GM21825 (cell line): ENCODE measurements around the gene SLC39A13.
"Not testable (repeated sequence)": the region's sequence is repeated elsewhere in the genome, so short reads cannot be mapped to it uniquely, and the experiment has no call there.

Source experiments
- ATAC-seq: cut with Tn5 transposase; IDR thresholded peaks from one replicate; pipeline ENCODE4 v1.9.1; 2021; ENCODE audit warnings: mild to moderate bottlenecking, moderate library complexity; ENCODE audit not compliant: unreplicated experiment

Gene SLC39A13

DNA sequence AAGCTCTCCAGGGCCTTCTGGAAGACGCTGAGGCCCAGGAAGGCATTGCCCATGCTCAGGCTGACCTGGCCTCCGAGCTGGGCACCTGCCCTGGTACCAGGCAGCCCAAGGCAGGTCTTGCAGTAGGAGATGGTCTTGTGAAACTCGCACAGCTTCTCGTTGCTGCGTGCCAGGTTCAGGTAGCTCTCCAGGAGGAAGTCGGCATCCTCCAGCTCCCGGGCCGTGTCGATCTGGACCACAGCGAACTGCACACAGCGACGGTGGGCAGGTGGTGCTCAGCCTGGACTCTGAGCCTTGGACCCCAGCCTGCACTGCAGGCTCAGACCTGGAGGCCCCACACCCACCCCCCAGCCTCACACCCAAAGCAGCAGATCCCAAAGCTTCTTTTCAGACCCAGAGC lies 39.5 kb downstream of the SLC39A13 start:
- no peak for ATAC-seq

DNA sequence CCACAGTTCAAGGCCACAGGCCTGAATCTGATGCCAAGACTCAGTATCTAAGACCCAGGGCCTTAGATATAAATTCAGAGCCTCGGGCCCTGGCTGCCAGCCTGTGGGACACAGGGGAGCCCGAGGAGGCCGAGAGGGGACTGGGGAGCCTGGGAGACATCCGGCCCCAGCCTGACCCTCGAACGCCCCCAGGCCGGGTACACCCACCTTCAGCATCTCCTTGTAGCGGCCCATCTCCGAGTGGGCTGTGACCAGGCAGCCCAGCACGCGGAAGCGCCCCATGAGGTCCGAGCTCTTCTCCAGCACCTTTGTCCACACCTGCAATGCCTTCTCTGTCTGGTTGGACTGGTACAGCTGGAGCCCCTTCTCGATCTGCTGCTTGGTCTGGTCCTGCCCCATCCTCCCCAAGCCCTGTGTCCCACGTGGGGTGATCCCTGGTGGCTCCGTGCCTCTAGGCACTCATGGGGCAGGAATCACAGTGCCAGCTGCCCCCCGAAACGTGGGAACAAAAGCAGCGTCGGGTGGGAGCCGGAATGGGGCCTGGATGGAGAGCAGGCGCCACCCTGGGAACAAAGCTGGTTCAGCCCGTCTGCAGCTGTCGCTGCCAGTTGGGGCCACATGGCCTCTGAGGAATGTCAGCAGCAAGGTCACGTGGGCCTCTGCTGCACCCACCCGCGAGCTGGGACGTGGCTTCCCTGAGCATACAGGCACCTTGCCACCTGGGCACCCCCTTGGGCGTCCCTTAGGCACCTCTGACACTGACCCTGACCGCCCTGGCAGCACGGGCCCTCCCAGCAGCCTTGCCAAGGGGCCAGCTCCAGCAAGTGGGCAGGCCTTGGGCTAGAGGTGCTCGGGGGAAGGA lies 40.4 kb downstream of the SLC39A13 start, which contains the start of gene RAPSN:
RAPSN (minus strand) TSS at position 571 of the 862 bp plus-strand sequence; CDS start at position 399, 172 bp downstream.
- no peak for ATAC-seq

- no peak for ATAC-seq
Measured at GRCh38 chr11:47449541-47449940, 41.2 kb downstream of the SLC39A13 start.

- no peak for ATAC-seq
Measured at GRCh38 chr11:47451436-47451835, 43.0 kb downstream of the SLC39A13 start.

- no peak for ATAC-seq
Measured at GRCh38 chr11:47451990-47452389, 43.6 kb downstream of the SLC39A13 start.

DNA sequence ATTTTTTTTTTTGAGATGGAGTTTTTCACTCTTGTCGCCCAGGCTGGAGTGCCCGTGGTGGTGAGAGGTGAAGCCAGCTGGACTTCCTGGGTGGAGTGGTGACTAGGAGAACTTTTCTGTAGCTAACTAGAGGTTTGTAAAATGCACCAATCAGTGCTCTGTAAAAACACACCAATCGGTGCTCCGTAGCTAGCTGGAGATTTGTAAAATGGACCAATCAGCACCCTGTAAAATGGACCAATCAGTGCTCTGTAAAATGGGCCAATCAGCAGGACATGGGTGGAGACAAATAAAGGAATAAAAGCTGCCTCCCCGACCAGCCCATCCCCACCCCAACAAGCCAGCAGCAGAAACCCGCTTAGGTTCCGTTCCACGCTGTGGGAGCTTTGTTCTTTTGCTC lies 45.0 kb downstream of the SLC39A13 start:
- ATAC-seq = no peak

DNA sequence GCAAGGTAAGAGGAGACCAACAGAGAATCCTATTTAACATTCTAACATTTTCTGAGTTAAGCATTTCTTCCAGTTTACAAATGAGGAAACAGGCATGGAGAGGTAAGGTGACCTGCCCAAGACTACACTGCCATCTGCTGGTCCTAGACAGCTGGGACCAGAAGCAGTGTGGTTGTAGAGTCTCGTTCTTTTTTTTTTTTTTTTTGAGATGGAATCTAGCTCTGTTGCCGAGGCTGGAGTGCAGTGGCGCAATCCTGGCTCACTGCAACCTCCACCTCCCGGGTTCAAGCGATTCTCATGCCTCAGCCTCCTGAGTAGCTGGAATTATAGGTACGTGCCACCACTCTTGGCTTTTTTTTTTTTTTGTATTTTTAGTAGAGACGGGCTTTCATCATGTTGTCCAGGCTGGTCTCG lies 45.9 kb downstream of the SLC39A13 start:
- ATAC-seq = not testable (repeated sequence)

GRCh38 chr11:47460571-47461235 lies 52.3 kb downstream of the SLC39A13 start:
- ATAC-seq = no peak

DNA sequence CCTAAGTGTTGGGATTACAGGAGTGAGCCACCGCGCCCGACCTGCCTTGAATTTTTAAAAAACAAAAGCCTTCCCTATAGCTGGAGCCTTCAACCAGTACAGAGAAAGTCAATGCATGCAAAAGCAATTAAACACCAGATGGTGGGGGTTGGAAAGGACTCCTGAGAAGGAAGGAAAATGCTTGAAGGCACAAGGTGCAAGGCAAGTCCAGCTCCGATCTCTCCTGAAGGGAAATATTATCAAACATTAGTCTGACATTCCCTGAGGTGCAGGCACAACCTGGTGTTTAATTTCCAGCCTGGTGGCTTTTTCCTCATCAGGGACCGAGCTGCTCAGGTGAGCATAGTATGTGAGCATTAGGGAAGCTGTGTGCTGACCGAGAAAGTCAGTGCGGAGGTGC lies 53.5 kb downstream of the SLC39A13 start:
- ATAC-seq = no peak

DNA sequence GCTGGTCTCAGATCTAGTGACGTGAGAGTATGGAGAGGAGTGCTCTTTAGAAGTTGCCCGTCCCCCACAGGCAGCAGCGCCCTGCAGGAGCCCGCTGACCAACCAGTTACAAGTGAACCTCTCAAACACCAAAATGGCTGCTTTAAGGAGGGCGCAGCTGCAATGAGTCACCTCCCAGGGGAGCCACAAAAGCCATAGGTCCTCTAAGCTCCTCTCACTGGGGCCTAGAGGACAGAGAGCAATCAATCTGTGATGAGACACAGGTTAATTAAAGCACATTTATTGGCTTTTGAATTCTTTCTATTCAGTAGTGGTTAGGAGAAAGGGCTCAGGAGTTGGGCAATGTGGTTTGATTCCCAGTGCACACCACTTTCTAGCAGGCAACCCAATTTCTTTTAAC lies 56.1 kb downstream of the SLC39A13 start:
- no peak for ATAC-seq
